ENCODE data around the gene ZNF469.

Gene ZNF469

DNA sequence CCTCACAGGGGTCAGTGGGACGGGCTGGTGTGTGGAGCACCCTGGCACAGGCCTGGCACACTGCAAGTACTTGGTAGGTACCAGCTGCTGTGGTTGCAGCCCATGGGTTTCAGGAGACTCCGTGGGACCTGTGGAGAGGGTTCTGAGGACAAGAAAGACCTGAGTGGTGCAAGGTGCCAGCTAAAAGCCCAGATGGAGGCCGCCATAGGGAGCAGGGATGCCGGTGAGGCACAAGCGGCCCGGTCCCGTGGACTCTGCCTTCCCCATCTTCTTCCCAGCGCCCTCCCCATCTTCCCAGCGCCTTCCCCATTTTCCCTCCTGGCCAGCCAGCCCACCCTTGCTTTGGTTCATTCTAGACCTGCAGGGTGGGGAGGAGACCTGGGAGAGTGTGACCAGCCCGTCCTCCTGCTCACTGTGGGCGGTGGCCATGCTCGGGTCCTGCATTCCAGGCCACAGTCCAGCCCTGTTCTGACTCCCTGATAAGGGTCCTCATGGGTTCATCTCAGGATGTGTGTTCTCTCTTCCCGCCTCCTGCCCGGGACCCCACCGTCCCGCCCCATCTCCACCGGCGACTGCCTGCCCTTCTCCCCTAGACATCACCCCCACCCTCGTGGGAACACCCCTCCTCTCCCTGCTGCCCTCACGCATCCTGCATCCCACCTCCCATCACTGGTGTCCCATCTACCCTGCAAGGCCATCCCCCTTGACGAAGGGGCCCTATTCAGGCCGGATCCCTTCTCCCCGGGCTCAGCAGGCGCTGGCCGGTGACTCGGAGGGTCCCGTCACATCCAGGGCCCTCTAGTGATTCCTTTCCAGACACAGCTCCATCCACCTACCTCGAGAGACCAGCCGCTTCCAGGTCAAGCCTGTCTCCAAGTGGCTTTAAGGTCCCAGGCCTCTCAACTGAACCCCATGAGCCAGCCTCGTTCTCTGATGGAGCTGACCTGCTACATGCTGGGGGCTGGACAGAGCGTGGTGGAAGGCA lies 3.4 kb downstream of the ZNF469 start:
- DNase-seq (ENCODE audit: low read depth) = no peak
- no peak overlapping the region for H3K4me3 ChIP-seq (ENCODE audit: low read depth, low read length)

DNA sequence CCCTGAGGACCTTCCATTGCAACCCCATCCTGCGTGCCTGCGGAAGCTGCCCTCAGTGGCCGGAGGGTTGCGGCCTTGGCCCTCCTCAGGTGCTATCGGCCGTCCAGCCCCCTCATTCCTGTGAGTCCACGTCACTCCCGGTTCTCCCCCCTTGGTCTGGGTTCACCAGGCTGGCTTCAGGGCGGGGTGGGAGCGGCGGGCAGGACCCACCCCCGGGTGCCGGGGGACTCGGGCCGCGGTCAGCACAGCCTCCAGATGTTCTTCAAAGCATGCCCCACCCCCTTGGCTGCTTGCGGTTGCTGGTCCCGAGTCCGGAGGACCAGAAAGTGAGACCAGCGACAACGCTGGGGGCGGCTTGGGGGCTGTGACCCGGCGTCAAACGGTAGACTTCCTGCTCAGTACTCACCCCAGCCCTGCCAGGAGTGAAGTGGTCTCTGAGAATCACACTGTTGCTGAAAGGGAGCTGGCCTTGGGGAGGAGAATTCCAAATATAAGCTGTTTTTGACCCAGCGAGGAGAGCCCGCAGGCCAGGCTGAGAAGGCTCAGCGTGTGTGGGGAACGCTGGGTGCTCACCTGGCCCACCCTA lies 4.5 kb downstream of the ZNF469 start:
- DNase-seq (ENCODE audit: low read depth) = no peak
- no peak overlapping the region for H3K4me3 ChIP-seq (ENCODE audit: low read depth, low read length)

DNA sequence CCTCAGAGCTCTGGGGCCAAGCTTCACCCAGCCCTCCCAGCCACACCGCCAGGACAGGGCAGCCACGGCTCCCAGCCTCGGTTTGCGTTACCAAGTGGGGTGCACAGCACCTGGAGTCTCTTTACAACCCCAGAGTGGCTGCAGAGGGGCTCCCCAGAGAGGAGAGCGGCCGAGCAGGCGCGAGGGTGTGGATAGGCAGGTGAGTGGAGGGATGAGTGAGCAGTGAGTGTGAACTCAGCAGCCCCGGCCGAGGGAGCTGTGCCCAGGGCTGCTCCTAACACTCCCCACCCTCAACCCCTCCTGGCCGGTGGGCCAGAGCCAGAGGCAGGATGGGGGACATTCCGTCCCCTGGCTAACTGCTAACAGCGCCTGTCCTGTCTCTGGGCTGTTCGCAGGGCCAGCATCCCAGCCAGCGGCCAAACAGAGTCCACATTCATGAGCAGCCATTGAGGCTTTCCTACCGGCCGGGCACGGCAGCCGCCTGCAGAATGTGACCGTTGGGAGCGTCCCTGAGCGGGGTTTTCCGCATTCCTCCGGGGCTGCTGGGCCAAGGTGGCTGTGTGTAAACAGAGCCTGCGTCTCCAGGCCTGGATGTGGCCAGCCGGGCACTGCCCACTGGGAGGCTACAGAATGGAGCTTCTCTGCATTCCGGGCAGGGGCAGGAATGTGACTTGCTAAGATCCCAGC lies 5.3 kb downstream of the ZNF469 start:
- DNase-seq (ENCODE audit: low read depth) = no peak

GRCh38 chr16:88389191-88389590 lies 6.4 kb downstream of the ZNF469 start:
- DNase-seq (ENCODE audit: low read depth) = no peak
- H3K4me3 ChIP-seq (ENCODE audit: low read depth, low read length) = no peak overlapping the region

More for the DNA sequence above, 5.3 kb downstream of the ZNF469 start:
- no peak overlapping the region for H3K4me3 ChIP-seq (ENCODE audit: low read depth, low read length)

GRCh38 chr16:88389621-88390160 lies 6.9 kb downstream of the ZNF469 start:
- no peak for DNase-seq (ENCODE audit: low read depth)
- H3K4me3 ChIP-seq (ENCODE audit: low read depth, low read length) = no peak overlapping the region

DNA sequence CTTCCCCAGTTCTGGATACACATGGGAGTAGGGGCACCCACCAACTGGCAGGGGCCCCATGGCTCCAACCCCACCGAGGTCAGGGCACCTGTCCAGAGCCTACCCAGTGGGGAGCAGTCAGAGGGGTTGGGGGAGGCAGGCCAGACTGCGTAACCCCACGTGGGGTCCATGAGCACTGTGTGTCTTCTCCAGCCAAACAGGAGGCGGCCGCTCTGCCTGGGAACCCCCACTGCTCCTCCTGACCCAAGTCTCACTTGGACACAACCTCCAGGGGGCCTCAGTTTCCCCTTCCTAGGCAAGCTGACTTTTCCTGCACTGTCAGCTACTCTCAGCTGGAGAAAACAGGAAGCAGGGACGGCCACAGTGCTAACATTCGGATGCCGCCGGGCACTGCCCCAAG lies 7.5 kb downstream of the ZNF469 start:
- DNase-seq (ENCODE audit: low read depth) = no peak
- no peak overlapping the region for H3K4me3 ChIP-seq (ENCODE audit: low read depth, low read length)

GRCh38 chr16:88390735-88391134 lies 8.0 kb downstream of the ZNF469 start:
- no peak for DNase-seq (ENCODE audit: low read depth)
- no peak overlapping the region for H3K4me3 ChIP-seq (ENCODE audit: low read depth, low read length)

- DNase-seq (ENCODE audit: low read depth) = no peak
- no peak overlapping the region for H3K4me3 ChIP-seq (ENCODE audit: low read depth, low read length)
Observed at GRCh38 chr16:88391144-88391850, 8.5 kb downstream of the ZNF469 start.

GRCh38 chr16:88392111-88392510 lies 9.4 kb downstream of the ZNF469 start:
- H3K4me3 ChIP-seq (ENCODE audit: low read depth, low read length) = no peak overlapping the region
- no peak for DNase-seq (ENCODE audit: low read depth)

- DNase-seq (ENCODE audit: low read depth) = no peak
Observed at GRCh38 chr16:88392616-88393015, 9.9 kb downstream of the ZNF469 start.

DNA sequence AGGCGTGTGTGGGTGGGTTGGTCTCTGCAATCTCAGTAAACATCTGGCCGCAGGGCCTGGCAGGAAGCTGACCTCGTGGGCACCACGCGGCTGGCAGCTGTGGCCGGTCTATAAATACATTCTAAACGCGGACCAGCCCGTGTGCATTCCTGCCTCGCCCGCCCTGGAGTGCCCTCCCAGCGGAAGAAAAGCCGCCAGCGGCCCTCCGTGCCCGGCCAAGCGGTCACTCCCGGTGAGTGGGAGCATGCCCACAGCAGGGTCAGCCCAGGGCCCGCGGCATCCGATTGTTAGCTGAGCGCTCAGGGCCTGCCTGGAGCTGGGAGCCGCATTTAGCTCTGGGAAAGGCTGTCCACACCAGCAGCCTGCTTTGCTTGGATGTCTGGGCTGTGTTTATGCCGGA lies 10.3 kb downstream of the ZNF469 start:
- H3K4me3 ChIP-seq (ENCODE audit: low read depth, low read length) = no peak overlapping the region
- DNase-seq (ENCODE audit: low read depth) = no peak

More at GRCh38 chr16:88392616-88393015, 9.9 kb downstream of the ZNF469 start:
- no peak overlapping the region for H3K4me3 ChIP-seq (ENCODE audit: low read depth, low read length)

- no peak overlapping the region for H3K4me3 ChIP-seq (ENCODE audit: low read depth, low read length)
- no peak for DNase-seq (ENCODE audit: low read depth)
Observed at GRCh38 chr16:88393571-88393970, 10.8 kb downstream of the ZNF469 start.

- no peak overlapping the region for H3K4me3 ChIP-seq (ENCODE audit: low read depth, low read length)
- DNase-seq (ENCODE audit: low read depth) = no peak
Observed at GRCh38 chr16:88394426-88394825, 11.7 kb downstream of the ZNF469 start.

- no peak for DNase-seq (ENCODE audit: low read depth)
- no peak overlapping the region for H3K4me3 ChIP-seq (ENCODE audit: low read depth, low read length)
Observed at GRCh38 chr16:88395669-88396584, 13.2 kb downstream of the ZNF469 start.

DNA sequence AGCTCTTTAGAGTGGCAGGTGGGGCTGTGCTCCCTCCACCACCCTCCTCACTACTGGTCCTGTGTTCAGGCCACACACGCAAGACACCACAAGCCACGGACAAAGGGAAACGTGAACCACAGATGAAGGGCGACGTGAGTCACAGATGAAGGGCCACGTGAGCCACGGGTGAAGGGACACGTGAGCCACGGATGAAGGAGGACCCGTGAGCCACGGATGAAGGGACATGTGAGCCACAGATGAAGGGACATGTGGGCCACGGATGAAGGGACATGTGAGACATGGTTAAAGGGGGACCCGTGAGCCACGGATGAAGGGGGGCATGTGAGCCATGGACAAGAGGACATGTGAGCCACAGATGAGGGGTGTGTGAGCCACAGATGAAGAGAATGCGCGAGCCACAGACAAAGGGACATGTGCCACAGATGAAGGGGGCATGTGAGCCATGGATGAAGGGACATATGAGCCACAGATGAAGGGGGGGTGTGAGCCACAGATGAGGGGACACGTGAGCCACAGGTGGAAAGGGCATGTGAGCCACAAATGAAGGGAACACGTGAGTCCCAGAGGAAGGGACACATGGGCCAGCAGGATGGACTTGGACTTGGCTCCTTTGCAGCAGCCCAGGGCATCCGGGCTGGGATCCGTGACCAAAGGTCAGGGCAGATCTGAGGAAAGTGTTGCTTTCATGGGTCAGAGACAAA lies 15.6 kb downstream of the ZNF469 start:
- H3K4me3 ChIP-seq (ENCODE audit: low read depth, low read length) = no peak overlapping the region
- no peak for DNase-seq (ENCODE audit: low read depth)

GRCh38 chr16:88398874-88399178 lies 16.1 kb downstream of the ZNF469 start:
- no peak overlapping the region for H3K4me3 ChIP-seq (ENCODE audit: low read depth, low read length)
- DNase-seq (ENCODE audit: low read depth) = no peak

DNA sequence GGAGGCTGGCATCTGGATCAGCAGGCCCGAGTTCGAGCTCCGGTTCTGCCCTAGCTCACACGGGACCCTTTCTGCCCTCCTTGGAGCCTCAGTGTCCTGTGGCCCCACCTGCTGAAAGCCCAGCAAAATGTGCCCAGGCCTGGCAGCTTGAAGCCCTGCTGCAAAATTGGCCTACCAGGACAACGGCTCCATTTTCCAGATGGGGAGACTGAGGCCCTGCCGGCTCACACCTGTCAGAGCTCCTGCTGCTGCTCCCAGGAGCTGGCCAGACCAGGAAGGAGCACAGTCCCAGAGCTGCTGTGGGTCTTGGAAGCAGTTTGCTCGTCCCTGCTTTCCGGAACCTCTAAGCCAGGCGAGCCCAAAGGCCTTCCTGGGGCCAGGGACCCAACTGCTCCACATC lies 17.4 kb downstream of the ZNF469 start:
- no peak overlapping the region for H3K4me3 ChIP-seq (ENCODE audit: low read depth, low read length)
- DNase-seq (ENCODE audit: low read depth) = no peak

- DNase-seq (ENCODE audit: low read depth) = no peak
Observed at GRCh38 chr16:88401604-88402246, 19.0 kb downstream of the ZNF469 start.

More at GRCh38 chr16:88401604-88402246, 19.0 kb downstream of the ZNF469 start:
- no peak overlapping the region for H3K4me3 ChIP-seq (ENCODE audit: low read depth, low read length)
